GM23338 (cell line): ENCODE results near the gene VKORC1L1. TPM values are rescaled to one million over a fixed set of nuclear protein-coding genes. Genes with fewer than 3 reads are reported as not detected.

Source experiments
- ATAC-seq: fragments of 200-7000 bp; cut with Tn5 transposase; 3 replicates; pipeline ENCODE4 v1.9.1; 2020
- DNase-seq: peaks from one replicate; pipeline ENCODE4 v3.0.0-alpha.2; 2015; ENCODE audit warnings: low spot score
- H2AFZ ChIP-seq: fragments of 200-600 bp; sonication (generic); 2 replicates; pipeline ENCODE4 v1.8.0; 2016; ENCODE audit warnings: antibody characterized with exemption, mild to moderate bottlenecking, moderate library complexity
- H3F3A ChIP-seq: fragments of 200-600 bp; sonication (generic); replicated peaks from 2 replicates; pipeline ENCODE4 v1.8.0; 2017; ENCODE audit warnings: antibody characterized with exemption, mixed run types, low read depth
- H3K27ac ChIP-seq: fragments of 200-600 bp; sonication (generic); 2 replicates; pipeline ENCODE4 v1.6.1; 2016; ENCODE audit warnings: low read depth
- H3K27me3 ChIP-seq: fragments of 200-600 bp; sonication (generic); 2 replicates; pipeline ENCODE4 v1.8.0; 2016; ENCODE audit warnings: mild to moderate bottlenecking, mixed run types, moderate library complexity; ENCODE audit not compliant: insufficient read depth
- H3K36me3 ChIP-seq: fragments of 200-600 bp; sonication (generic); 2 replicates; pipeline ENCODE4 v1.8.0; 2016; ENCODE audit warnings: mild to moderate bottlenecking; ENCODE audit not compliant: insufficient read depth
- H3K4me1 ChIP-seq: fragments of 200-600 bp; sonication (generic); 2 replicates; pipeline ENCODE4 v1.8.0; 2016; ENCODE audit warnings: mild to moderate bottlenecking, moderate library complexity; ENCODE audit not compliant: insufficient read depth
- H3K4me2 ChIP-seq: fragments of 200-600 bp; sonication (generic); 2 replicates; pipeline ENCODE4 v1.7.1; 2017; ENCODE audit warnings: mixed run types
- H3K4me3 ChIP-seq: fragments of 200-600 bp; sonication (generic); 2 replicates; pipeline ENCODE4 v1.6.1; 2016; ENCODE audit warnings: mixed run types
- H3K79me2 ChIP-seq: fragments of 200-600 bp; sonication (generic); replicated peaks from 2 replicates; pipeline ENCODE4 v1.8.0; 2017; ENCODE audit warnings: mild to moderate bottlenecking; ENCODE audit not compliant: insufficient read depth
- H3K9me2 ChIP-seq: fragments of 200-600 bp; sonication (generic); 2 replicates; pipeline ENCODE4 v1.8.0; 2017; ENCODE audit not compliant: insufficient read depth
- H4K20me1 ChIP-seq: fragments of 200-600 bp; sonication (generic); replicated peaks from 2 replicates; pipeline ENCODE4 v1.8.0; 2017; ENCODE audit warnings: mild to moderate bottlenecking; ENCODE audit not compliant: insufficient read depth
- H3K27ac Mint-ChIP-seq: 2 replicates; pipeline ENCODE4 v1.8.0; 2020; ENCODE audit warnings: inconsistent platforms, mild to moderate bottlenecking, moderate library complexity, mixed read lengths
- H3K27me3 Mint-ChIP-seq: 3 replicates; pipeline ENCODE4 v1.8.0; 2022; ENCODE audit warnings: low read depth, mild to moderate bottlenecking, moderate library complexity, mixed read lengths, inconsistent platforms; ENCODE audit not compliant: insufficient read depth, poor library complexity
- H3K36me3 Mint-ChIP-seq: 3 replicates; pipeline ENCODE4 v1.8.0; 2021; ENCODE audit warnings: low read depth, mild to moderate bottlenecking, inconsistent platforms, moderate library complexity, mixed read lengths
- H3K4me1 Mint-ChIP-seq: 3 replicates; pipeline ENCODE4 v1.8.0; 2020; ENCODE audit warnings: mild to moderate bottlenecking, inconsistent platforms, mixed read lengths
- H3K4me3 Mint-ChIP-seq: 3 replicates; pipeline ENCODE4 v1.8.0; 2021; ENCODE audit warnings: moderate library complexity, mild to moderate bottlenecking, inconsistent platforms, mixed read lengths
- H3K9me3 Mint-ChIP-seq: 3 replicates; pipeline ENCODE4 v1.8.0; 2020; ENCODE audit warnings: moderate library complexity, mild to moderate bottlenecking, inconsistent platforms, mixed read lengths
- CREB1 ChIP-seq: fragments of 250-450 bp; sonication (Bioruptor Pico); IDR thresholded peaks from 2 replicates; pipeline ENCODE4 v1.5.0; 2020; ENCODE audit warnings: low read depth, mild to moderate bottlenecking, moderate library complexity
- EZH2 ChIP-seq: fragments of 200-600 bp; sonication (generic); IDR thresholded peaks from one replicate; pipeline ENCODE4 v1.8.0; 2017; ENCODE audit warnings: antibody characterized with exemption, mild to moderate bottlenecking, low read depth; ENCODE audit not compliant: unreplicated experiment
- EZH2phosphoT487 ChIP-seq: fragments of 200-600 bp; sonication (generic); IDR thresholded peaks from one replicate; pipeline ENCODE4 v1.8.1; 2018; ENCODE audit warnings: antibody characterized with exemption; ENCODE audit not compliant: unreplicated experiment
- JUNB ChIP-seq: IDR thresholded peaks from one replicate; pipeline ENCODE4 v1.6.1; 2016; ENCODE audit warnings: antibody characterized with exemption; ENCODE audit not compliant: unreplicated experiment
- NANOG ChIP-seq: IDR thresholded peaks from 2 replicates; pipeline ENCODE4 v1.6.1; 2016; ENCODE audit warnings: antibody characterized with exemption, borderline replicate concordance
- POLR2AphosphoS5 ChIP-seq: IDR thresholded peaks from 2 replicates; pipeline ENCODE4 v1.6.1; 2016; ENCODE audit warnings: antibody characterized with exemption, low read depth
- REST ChIP-seq: IDR thresholded peaks from one replicate; pipeline ENCODE4 v1.6.1; 2018; ENCODE audit warnings: antibody characterized with exemption; ENCODE audit not compliant: unreplicated experiment
- STAT1 ChIP-seq: IDR thresholded peaks from one replicate; pipeline ENCODE4 v1.6.1; 2016; ENCODE audit warnings: antibody characterized with exemption; ENCODE audit not compliant: unreplicated experiment
- ZNF114 ChIP-seq: fragments of 250-450 bp; sonication (Bioruptor Pico); IDR thresholded peaks from 2 replicates; pipeline ENCODE4 v1.5.0; 2020; ENCODE audit warnings: mild to moderate bottlenecking, moderate library complexity
- ZNF331 ChIP-seq: fragments of 250-450 bp; sonication (Bioruptor Pico); IDR thresholded peaks from 2 replicates; pipeline ENCODE4 v1.5.0; 2020; ENCODE audit warnings: low read depth, mild to moderate bottlenecking, moderate library complexity
- ZNF462 ChIP-seq: fragments of 250-450 bp; sonication (Bioruptor Pico); IDR thresholded peaks from 2 replicates; pipeline ENCODE4 v1.5.0; 2020; ENCODE audit warnings: mild to moderate bottlenecking, moderate library complexity
- polyA plus RNA-seq: library from polyadenylated mRNA; unstranded; fragments of >200 nt; fragmentation: Nextera tagmentation; extraction: Ambion mirVana; gene quantifications from 2 replicates; pipeline ENCODE4 v1.2.1, GENCODE V29; 2016
- total RNA-seq: library from RNA; depleted of rRNA; stranded (reverse); fragments of >200 nt; shearing (Covaris generic); gene quantifications from 2 replicates; pipeline ENCODE4 v1.2.3, GENCODE V29; 2014
- TF ChIP-seq, protein P1 (sequence below): IDR thresholded peaks from 2 replicates; pipeline ENCODE4 v1.6.1; 2016; ENCODE audit warnings: antibody characterized with exemption
- TF ChIP-seq, protein P2 (sequence below), 2 experiments: fragments of 200-600 bp in 1 of 2; sonication (generic) in 1 of 2; conservative IDR thresholded peaks; 2 replicates each; pipeline versions ENCODE4 v1.5.1 to v1.6.1; 2016 to 2017; ENCODE audit warnings: antibody characterized with exemption in 2 of 2, low read depth in 2 of 2, mild to moderate bottlenecking in 2 of 2, moderate library complexity in 1 of 2

Gene VKORC1L1
- total and polyA plus RNA-seq, 2 experiments from 2014 or later: 21.5 to 30.3 TPM

- H3K36me3 Mint-ChIP-seq: peaks cover 18% of the 10 kb centered on the region; the same call in 2 of the 3 replicates
- no peak for DNase-seq
- no peak overlapping the region for H3K4me3 ChIP-seq
- H3K9me3 Mint-ChIP-seq: no peaks in the 10 kb centered on the region
- no peak overlapping the region for H3K4me3 Mint-ChIP-seq
- H3K4me2 ChIP-seq: no peak overlapping the region
- no peaks in the 10 kb centered on the region for H3K27me3 ChIP-seq
- H3K36me3 ChIP-seq: peaks cover 11% of the 10 kb centered on the region
- H3K27me3 Mint-ChIP-seq: no peaks in the 10 kb centered on the region
- no peak overlapping the region for H3K27ac Mint-ChIP-seq
- peaks cover 5% of the 10 kb centered on the region; the same call in 1 of the 2 replicates for H4K20me1 ChIP-seq
- no peaks in the 10 kb centered on the region for H3F3A ChIP-seq
- H3K4me1 Mint-ChIP-seq: no peaks in the 10 kb centered on the region
- H3K27ac ChIP-seq: no peak overlapping the region
- TF ChIP-seq EZH2phosphoT487 (no peak), ZNF331 (CRISPR knock-in tag) (no peak), JUNB (no peak), STAT1 (no peak), NANOG (no peak), REST (no peak), ZNF462 (CRISPR knock-in tag) (no peak), POLR2AphosphoS5 (no peak), EZH2 (no peak), CREB1 (CRISPR knock-in tag) (no peak), ZNF114 (CRISPR knock-in tag) (no peak)
- TF ChIP-seq, protein P1, sequence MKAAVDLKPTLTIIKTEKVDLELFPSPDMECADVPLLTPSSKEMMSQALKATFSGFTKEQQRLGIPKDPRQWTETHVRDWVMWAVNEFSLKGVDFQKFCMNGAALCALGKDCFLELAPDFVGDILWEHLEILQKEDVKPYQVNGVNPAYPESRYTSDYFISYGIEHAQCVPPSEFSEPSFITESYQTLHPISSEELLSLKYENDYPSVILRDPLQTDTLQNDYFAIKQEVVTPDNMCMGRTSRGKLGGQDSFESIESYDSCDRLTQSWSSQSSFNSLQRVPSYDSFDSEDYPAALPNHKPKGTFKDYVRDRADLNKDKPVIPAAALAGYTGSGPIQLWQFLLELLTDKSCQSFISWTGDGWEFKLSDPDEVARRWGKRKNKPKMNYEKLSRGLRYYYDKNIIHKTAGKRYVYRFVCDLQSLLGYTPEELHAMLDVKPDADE: no peak
- TF ChIP-seq, protein P2, sequence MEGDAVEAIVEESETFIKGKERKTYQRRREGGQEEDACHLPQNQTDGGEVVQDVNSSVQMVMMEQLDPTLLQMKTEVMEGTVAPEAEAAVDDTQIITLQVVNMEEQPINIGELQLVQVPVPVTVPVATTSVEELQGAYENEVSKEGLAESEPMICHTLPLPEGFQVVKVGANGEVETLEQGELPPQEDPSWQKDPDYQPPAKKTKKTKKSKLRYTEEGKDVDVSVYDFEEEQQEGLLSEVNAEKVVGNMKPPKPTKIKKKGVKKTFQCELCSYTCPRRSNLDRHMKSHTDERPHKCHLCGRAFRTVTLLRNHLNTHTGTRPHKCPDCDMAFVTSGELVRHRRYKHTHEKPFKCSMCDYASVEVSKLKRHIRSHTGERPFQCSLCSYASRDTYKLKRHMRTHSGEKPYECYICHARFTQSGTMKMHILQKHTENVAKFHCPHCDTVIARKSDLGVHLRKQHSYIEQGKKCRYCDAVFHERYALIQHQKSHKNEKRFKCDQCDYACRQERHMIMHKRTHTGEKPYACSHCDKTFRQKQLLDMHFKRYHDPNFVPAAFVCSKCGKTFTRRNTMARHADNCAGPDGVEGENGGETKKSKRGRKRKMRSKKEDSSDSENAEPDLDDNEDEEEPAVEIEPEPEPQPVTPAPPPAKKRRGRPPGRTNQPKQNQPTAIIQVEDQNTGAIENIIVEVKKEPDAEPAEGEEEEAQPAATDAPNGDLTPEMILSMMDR (conservative IDR thresholded peaks at IDR 0.05; ENCODE audit: low read depth in 2 of 2): no peak
- H3K4me1 ChIP-seq: no peaks in the 10 kb centered on the region
- H3K9me2 ChIP-seq: no peaks in the 10 kb centered on the region
- no peak overlapping the region for H2AFZ ChIP-seq
- H3K79me2 ChIP-seq: no peaks in the 10 kb centered on the region
- ATAC-seq: no peak
Measured at GRCh38 chr7:65951837-65952578, 79.1 kb downstream of the VKORC1L1 start.
